GM23248 (cell line): ENCODE measurements around the gene AARS2. TPM values are rescaled to one million over a fixed set of nuclear protein-coding genes. Genes with fewer than 3 reads are reported as not detected.

Experiments used
- DNase-seq: peaks from one replicate; pipeline ENCODE4 v3.0.0-alpha.2; 2015
- H2AFZ ChIP-seq: fragments of 200-600 bp; sonication (generic); 2 replicates; pipeline ENCODE4 v1.6.1; 2016; ENCODE audit warnings: antibody characterized with exemption
- H3F3A ChIP-seq: fragments of 200-600 bp; sonication (generic); 2 replicates; pipeline ENCODE4 v1.6.1; 2016; ENCODE audit warnings: mild to moderate bottlenecking, antibody characterized with exemption, mixed run types; ENCODE audit not compliant: insufficient read depth
- H3K27ac ChIP-seq: fragments of 200-600 bp; sonication (generic); 2 replicates; pipeline ENCODE4 v1.5.1; 2016; ENCODE audit warnings: mild to moderate bottlenecking
- H3K27me3 ChIP-seq: fragments of 200-600 bp; sonication (generic); replicated peaks from 2 replicates; pipeline ENCODE4 v1.6.1; 2016; ENCODE audit warnings: mild to moderate bottlenecking; ENCODE audit not compliant: insufficient read depth
- H3K36me3 ChIP-seq: fragments of 200-600 bp; sonication (generic); 2 replicates; pipeline ENCODE4 v1.6.1; 2016; ENCODE audit warnings: low read depth, mild to moderate bottlenecking
- H3K4me1 ChIP-seq: fragments of 200-600 bp; sonication (generic); 2 replicates; pipeline ENCODE4 v1.6.1; 2016; ENCODE audit warnings: mild to moderate bottlenecking; ENCODE audit not compliant: insufficient read depth
- H3K4me2 ChIP-seq: fragments of 200-600 bp; sonication (generic); one replicate; pipeline ENCODE4 v1.6.1; 2016; ENCODE audit warnings: mild to moderate bottlenecking; ENCODE audit not compliant: unreplicated experiment
- H3K4me3 ChIP-seq: fragments of 200-600 bp; sonication (generic); 2 replicates; pipeline ENCODE4 v1.5.1; 2016; ENCODE audit warnings: mild to moderate bottlenecking
- H3K79me2 ChIP-seq: fragments of 200-600 bp; sonication (generic); 2 replicates; pipeline ENCODE4 v1.6.1; 2016; ENCODE audit warnings: mild to moderate bottlenecking; ENCODE audit not compliant: insufficient read depth
- H3K9ac ChIP-seq: fragments of 200-600 bp; sonication (generic); 2 replicates; pipeline ENCODE4 v1.6.1; 2016; ENCODE audit warnings: mild to moderate bottlenecking
- H3K9me2 ChIP-seq: fragments of 200-600 bp; sonication (generic); 2 replicates; pipeline ENCODE4 v1.6.1; 2016; ENCODE audit warnings: mixed run types, mild to moderate bottlenecking, moderate library complexity; ENCODE audit not compliant: insufficient read depth
- H3K9me3 ChIP-seq: fragments of 200-600 bp; sonication (generic); one replicate; pipeline ENCODE4 v1.6.1; 2017; ENCODE audit warnings: low read depth
- H4K20me1 ChIP-seq: fragments of 200-600 bp; sonication (generic); 2 replicates; pipeline ENCODE4 v1.6.0; 2016; ENCODE audit not compliant: insufficient read depth
- EZH2 ChIP-seq: fragments of 200-600 bp; sonication (generic); IDR thresholded peaks from 2 replicates; pipeline ENCODE4 v1.6.1; 2018; ENCODE audit warnings: antibody characterized with exemption, mild to moderate bottlenecking; ENCODE audit not compliant: insufficient read depth, poor library complexity, severe bottlenecking
- EZH2phosphoT487 ChIP-seq: fragments of 200-600 bp; sonication (generic); IDR thresholded peaks from 2 replicates; pipeline ENCODE4 v1.6.1; 2018; ENCODE audit warnings: antibody characterized with exemption, moderate library complexity, mild to moderate bottlenecking, low read depth; ENCODE audit not compliant: insufficient read depth
- WGBS, 2 experiments: methylation state at CpG; one replicate each; pipeline ENCODE4 v1.1.6; 2015 to 2017; ENCODE audit warnings: low lambda C conversion rate in 2 of 2, low coverage in 1 of 2; ENCODE audit errors: missing lambda C conversion rate in 2 of 2; 5-methylcytosine and 5-hydroxymethylcytosine counted together
- in situ Hi-C: fragments of 300-500 bp; cut with MboI; formaldehyde crosslinking; loops from 2 replicates; pipeline ENCODE4 v1.15.0; 2020
- polyA plus RNA-seq: library from polyadenylated mRNA; unstranded; fragments of >200 nt; fragmentation: Nextera tagmentation; extraction: Ambion mirVana; gene quantifications from 2 replicates; pipeline ENCODE4 v1.2.1, GENCODE V29; 2016
- total RNA-seq: library from RNA; depleted of rRNA; stranded (reverse); fragments of >200 nt; shearing (Covaris generic); gene quantifications from 2 replicates; pipeline ENCODE4 v1.2.3, GENCODE V29; 2014

The AARS2 gene
- total and polyA plus RNA-seq, 2 experiments from 2014 or later = 6.0 to 14.7 TPM

- DNase-seq = no peak
- Histone ChIP-seq H4K20me1 (no peaks in the 10 kb centered on the region), H3K9ac (no peak overlapping the region), H3K4me3 (no peak overlapping the region), H3K27ac (no peak overlapping the region), H3K4me2 (no peak overlapping the region), H3K79me2 (peaks cover 23% of the 10 kb centered on the region), H3K9me2 (no peaks in the 10 kb centered on the region), H3K36me3 (no peaks in the 10 kb centered on the region), H3K9me3 (no peaks in the 10 kb centered on the region), H3F3A (peaks cover 9% of the 10 kb centered on the region; the same call in 1 of the 2 replicates), H3K27me3 (no peaks in the 10 kb centered on the region), H2AFZ (no peak overlapping the region), H3K4me1 (peaks cover 23% of the 10 kb centered on the region)
- no peak for TF ChIP-seq EZH2phosphoT487
- TF ChIP-seq EZH2 = no peak
- WGBS, 2 experiments = 84 to 85% methylated on average over 7 of the region's 7 CpGs
- in situ Hi-C loops = no loop called here
Observed at GRCh38 chr6:44262467-44263353, 50.4 kb downstream of the AARS2 start.

GRCh38 chr6:44261581-44261980 lies 51.6 kb downstream of the AARS2 start:
- H3K36me3 ChIP-seq = no peaks in the 10 kb centered on the region

GRCh38 chr6:44260451-44261297 lies 52.5 kb downstream of the AARS2 start:
- Histone ChIP-seq H3K9me3 (no peaks in the 10 kb centered on the region), H3K4me1 (peaks cover 29% of the 10 kb centered on the region), H3K27me3 (no peaks in the 10 kb centered on the region), H3K4me2 (no peak overlapping the region), H2AFZ (no peak overlapping the region), H4K20me1 (no peaks in the 10 kb centered on the region), H3F3A (peaks cover 15% of the 10 kb centered on the region), H3K4me3 (no peak overlapping the region), H3K27ac (no peak overlapping the region), H3K36me3 (no peaks in the 10 kb centered on the region), H3K79me2 (peaks cover 38% of the 10 kb centered on the region), H3K9ac (no peak overlapping the region), H3K9me2 (no peaks in the 10 kb centered on the region)
- WGBS, 2 experiments = 91 to 94% methylated on average over 6 of the region's 6 CpGs
- in situ Hi-C loops = no loop called here
- DNase-seq = no peak
- TF ChIP-seq EZH2 (no peak), EZH2phosphoT487 (no peak)

More at GRCh38 chr6:44261581-44261980, 51.6 kb downstream of the AARS2 start:
- Histone ChIP-seq H3K4me2 (no peak overlapping the region), H3K27me3 (no peaks in the 10 kb centered on the region), H2AFZ (no peak overlapping the region), H3K4me3 (no peak overlapping the region), H3K27ac (no peak overlapping the region), H3F3A (peaks cover 10% of the 10 kb centered on the region), H3K9ac (no peak overlapping the region), H3K79me2 (peaks cover 29% of the 10 kb centered on the region), H4K20me1 (no peaks in the 10 kb centered on the region), H3K9me2 (no peaks in the 10 kb centered on the region), H3K9me3 (no peaks in the 10 kb centered on the region), H3K4me1 (peaks cover 24% of the 10 kb centered on the region)
- WGBS, 2 experiments = 91 to 95% methylated on average over 8 of the region's 8 CpGs
- no peak for TF ChIP-seq EZH2phosphoT487
- no peak for TF ChIP-seq EZH2
- no peak for DNase-seq
- in situ Hi-C loops = no loop called here

- H3K9me2 ChIP-seq = no peaks in the 10 kb centered on the region
- H4K20me1 ChIP-seq = no peaks in the 10 kb centered on the region
- H3F3A ChIP-seq = peaks cover 22% of the 10 kb centered on the region
- peaks cover 29% of the 10 kb centered on the region for H3K4me1 ChIP-seq
- H3K27me3 ChIP-seq = no peaks in the 10 kb centered on the region
- H3K79me2 ChIP-seq = peaks cover 44% of the 10 kb centered on the region
- H3K9me3 ChIP-seq = no peaks in the 10 kb centered on the region
- no peak overlapping the region for H3K4me3 ChIP-seq
- H3K4me2 ChIP-seq = no peak overlapping the region
- in situ Hi-C loops = no loop called here
- H3K27ac ChIP-seq = no peak overlapping the region
- TF ChIP-seq EZH2 (no peak), EZH2phosphoT487 (no peak)
- H3K9ac ChIP-seq = no peak overlapping the region
- no peak for DNase-seq
- WGBS, 2 experiments = 99% methylated on average over 8 of the region's 8 CpGs
- H3K36me3 ChIP-seq = no peaks in the 10 kb centered on the region
- no peak overlapping the region for H2AFZ ChIP-seq
Observed at GRCh38 chr6:44260011-44260410, 53.1 kb downstream of the AARS2 start.
